GM12873 (cell line): ENCODE results near the gene USP6NL.

Experiments used
- TF ChIP-seq, protein P1 (sequence below): IDR thresholded peaks from 2 replicates; pipeline ENCODE4 v1.5.1; 2012; ENCODE audit warnings: low read depth, mild to moderate bottlenecking, moderate library complexity, low read length, control low read depth; ENCODE audit not compliant: insufficient read depth; ENCODE audit errors: missing control alignments

USP6NL gene

GRCh38 chr10:11446133-11446532 lies 165.3 kb downstream of the USP6NL start:
- TF ChIP-seq, protein P1, sequence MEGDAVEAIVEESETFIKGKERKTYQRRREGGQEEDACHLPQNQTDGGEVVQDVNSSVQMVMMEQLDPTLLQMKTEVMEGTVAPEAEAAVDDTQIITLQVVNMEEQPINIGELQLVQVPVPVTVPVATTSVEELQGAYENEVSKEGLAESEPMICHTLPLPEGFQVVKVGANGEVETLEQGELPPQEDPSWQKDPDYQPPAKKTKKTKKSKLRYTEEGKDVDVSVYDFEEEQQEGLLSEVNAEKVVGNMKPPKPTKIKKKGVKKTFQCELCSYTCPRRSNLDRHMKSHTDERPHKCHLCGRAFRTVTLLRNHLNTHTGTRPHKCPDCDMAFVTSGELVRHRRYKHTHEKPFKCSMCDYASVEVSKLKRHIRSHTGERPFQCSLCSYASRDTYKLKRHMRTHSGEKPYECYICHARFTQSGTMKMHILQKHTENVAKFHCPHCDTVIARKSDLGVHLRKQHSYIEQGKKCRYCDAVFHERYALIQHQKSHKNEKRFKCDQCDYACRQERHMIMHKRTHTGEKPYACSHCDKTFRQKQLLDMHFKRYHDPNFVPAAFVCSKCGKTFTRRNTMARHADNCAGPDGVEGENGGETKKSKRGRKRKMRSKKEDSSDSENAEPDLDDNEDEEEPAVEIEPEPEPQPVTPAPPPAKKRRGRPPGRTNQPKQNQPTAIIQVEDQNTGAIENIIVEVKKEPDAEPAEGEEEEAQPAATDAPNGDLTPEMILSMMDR, result no peak

GRCh38 chr10:11444531-11445228 lies 166.8 kb downstream of the USP6NL start:
- TF ChIP-seq, protein P1, result no peak

DNA sequence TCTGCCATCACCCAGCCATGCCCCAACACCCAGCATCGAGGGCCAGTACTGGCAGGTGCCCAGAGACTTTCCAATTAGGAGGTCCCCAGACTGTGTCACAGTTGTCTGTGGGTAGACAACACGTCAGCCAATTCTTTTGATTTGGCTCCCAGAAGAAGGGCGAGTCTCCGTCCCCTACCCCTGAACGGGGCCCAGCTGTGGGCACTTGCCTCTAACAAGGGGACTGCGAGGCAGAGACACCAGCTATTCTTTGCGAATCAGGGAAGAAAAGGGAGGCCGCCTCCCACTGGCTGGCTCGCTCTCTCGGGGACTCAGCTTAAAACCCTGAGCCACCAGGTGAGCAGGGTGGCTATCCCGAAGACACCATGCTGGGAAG lies 167.3 kb downstream of the USP6NL start:
- TF ChIP-seq, protein P1, result no peak

- TF ChIP-seq, protein P1, result no peak
Observed at GRCh38 chr10:11443468-11444154, 167.8 kb downstream of the USP6NL start.

- TF ChIP-seq, protein P1, result no peak
Observed at GRCh38 chr10:11442001-11442773, 169.3 kb downstream of the USP6NL start.

GRCh38 chr10:11441151-11441535 lies 170.3 kb downstream of the USP6NL start:
- TF ChIP-seq, protein P1, result no peak
